PC-9 (cell line): Measurements from ENCODE around the gene ELK3. TPM values are rescaled to one million over a fixed set of nuclear protein-coding genes. Genes with fewer than 3 reads are reported as not detected.

Experiments used
- BruUV-seq: library from RNA; stranded (reverse); fragments of 400-500 nt; replicated peaks from 2 replicates; lab custom pipeline; 2021; lab: Mats Ljungman, UMichigan
- CTCF ChIA-PET: fragments of 300-600 bp; sonication (Branson Sonifier 250); formaldehyde crosslinking; loops from one replicate; lab custom pipeline; 2022; ENCODE audit warnings: antibody characterized with exemption; lab: Charles Lee
- POLR2A ChIA-PET: fragments of 300-600 bp; sonication (Branson Sonifier 250); formaldehyde crosslinking; loops from one replicate; lab custom pipeline; 2022; ENCODE audit warnings: antibody characterized with exemption; ENCODE audit not compliant: unreplicated experiment; lab: Charles Lee
- DNase-seq, 2 experiments: peaks; one replicate each; pipeline versions ENCODE4 v3.0.0 to v3.0.0-alpha.2; 2015 to 2022; ENCODE audit warnings: mixed read lengths in 1 of 2
- H2AFZ ChIP-seq: fragments of 200-600 bp; sonication (generic); 2 replicates; pipeline ENCODE4 v1.8.1; 2017; ENCODE audit warnings: antibody characterized with exemption
- H3F3A ChIP-seq: fragments of 200-600 bp; sonication (generic); 2 replicates; pipeline ENCODE4 v1.8.1; 2017; ENCODE audit warnings: antibody characterized with exemption, mild to moderate bottlenecking, low read depth; ENCODE audit not compliant: insufficient read depth
- H3K27ac ChIP-seq: fragments of 200-600 bp; sonication (generic); 2 replicates; pipeline ENCODE4 v1.6.1; 2016; ENCODE audit warnings: mixed run types
- H3K27me3 ChIP-seq: fragments of 200-600 bp; sonication (generic); 2 replicates; pipeline ENCODE4 v1.6.1; 2016; ENCODE audit warnings: low read depth, mixed run types; ENCODE audit not compliant: insufficient read depth
- H3K36me3 ChIP-seq: fragments of 200-600 bp; sonication (generic); 2 replicates; pipeline ENCODE4 v1.6.1; 2016; ENCODE audit warnings: low read depth, mixed run types
- H3K4me1 ChIP-seq: fragments of 200-600 bp; sonication (generic); replicated peaks from 2 replicates; pipeline ENCODE4 v1.6.1; 2016; ENCODE audit warnings: mixed run types; ENCODE audit not compliant: insufficient read depth
- H3K4me2 ChIP-seq: fragments of 200-600 bp; sonication (generic); 2 replicates; pipeline ENCODE4 v1.6.1; 2017; ENCODE audit warnings: mixed run types
- H3K4me3 ChIP-seq: fragments of 200-600 bp; sonication (generic); 2 replicates; pipeline ENCODE4 v1.6.1; 2016; ENCODE audit warnings: mixed run types
- H3K79me2 ChIP-seq: fragments of 200-600 bp; sonication (generic); 2 replicates; pipeline ENCODE4 v1.6.1; 2017; ENCODE audit warnings: low read depth, mixed run types
- H3K9me2 ChIP-seq: fragments of 200-600 bp; sonication (generic); 2 replicates; pipeline ENCODE4 v1.8.1; 2017; ENCODE audit warnings: mild to moderate bottlenecking; ENCODE audit not compliant: insufficient read depth
- H3K9me3 ChIP-seq: fragments of 200-600 bp; sonication (generic); 2 replicates; pipeline ENCODE4 v1.8.1; 2016; ENCODE audit warnings: low read depth; ENCODE audit not compliant: insufficient read depth
- H4K20me1 ChIP-seq: fragments of 200-600 bp; sonication (generic); 2 replicates; pipeline ENCODE4 v1.8.1; 2017; ENCODE audit not compliant: insufficient read depth
- EZH2 ChIP-seq: fragments of 200-600 bp; sonication (generic); IDR thresholded peaks from 2 replicates; pipeline ENCODE4 v1.8.0; 2017; ENCODE audit warnings: antibody characterized with exemption, low read depth
- intact Hi-C: fragments of 100-400 bp; cut with micrococcal nuclease; formaldehyde crosslinking; loops from one replicate; pipeline ENCODE4 v1.10.0; 2022; ENCODE audit not compliant: unreplicated experiment
- total RNA-seq: library from RNA; stranded (reverse); gene quantifications from 2 replicates; pipeline ENCODE4 v1.2.3, GENCODE V29; 2021
- TF ChIP-seq, protein P1 (sequence below): fragments of 200-600 bp; sonication (generic); conservative IDR thresholded peaks from 2 replicates; pipeline ENCODE4 v1.6.1; 2017; ENCODE audit warnings: mixed run types, antibody characterized with exemption, mild to moderate bottlenecking, moderate library complexity

Gene ELK3
- total RNA-seq, 1 experiment from 2014 or later: 52.3 TPM

DNA sequence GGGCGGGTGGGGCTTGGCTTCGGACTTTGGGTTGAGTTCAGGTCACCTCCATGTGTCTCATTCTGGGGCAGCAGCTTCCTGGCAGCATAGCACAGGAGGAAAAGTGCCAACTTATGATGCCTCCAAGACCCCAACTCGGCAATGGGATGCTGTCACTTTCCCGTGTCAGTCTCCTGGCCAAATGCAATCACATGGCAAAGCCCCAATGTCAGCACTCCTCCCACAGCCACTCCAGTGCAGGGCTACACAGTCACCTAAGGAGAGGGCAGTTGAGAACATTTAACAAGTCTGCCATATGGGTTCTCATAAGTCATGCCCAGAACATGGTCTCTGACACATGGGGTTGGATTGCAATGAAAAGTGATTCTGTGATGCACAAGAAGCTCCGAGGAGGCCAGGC, 26.7 kb downstream of the ELK3 start:
- Histone ChIP-seq H3K4me3 (0 out of 2 replicates have a peak overlapping the region, but pooled peaks have one; percentile 41), H3F3A (peaks cover 43% of the 10 kb centered on the region), H3K27me3 (no peaks in the 10 kb centered on the region), H3K9me3 (no peaks in the 10 kb centered on the region), H3K4me2 (no peak overlapping the region; the same call in 1 of the 2 replicates), H3K27ac (peak overlapping the region; percentile 100), H3K79me2 (peaks cover 86% of the 10 kb centered on the region), H3K36me3 (peaks cover 27% of the 10 kb centered on the region), H3K4me1 (peaks cover 50% of the 10 kb centered on the region), H2AFZ (no peak overlapping the region), H3K9me2 (no peaks in the 10 kb centered on the region), H4K20me1 (peaks cover 6% of the 10 kb centered on the region)
- no peak for DNase-seq
- CTCF ChIA-PET: no interaction called here
- no TSS peak for BruUV-seq
- POLR2A ChIA-PET: no interaction called here
- intact Hi-C loops: no loop called here
- TF ChIP-seq, protein P1, sequence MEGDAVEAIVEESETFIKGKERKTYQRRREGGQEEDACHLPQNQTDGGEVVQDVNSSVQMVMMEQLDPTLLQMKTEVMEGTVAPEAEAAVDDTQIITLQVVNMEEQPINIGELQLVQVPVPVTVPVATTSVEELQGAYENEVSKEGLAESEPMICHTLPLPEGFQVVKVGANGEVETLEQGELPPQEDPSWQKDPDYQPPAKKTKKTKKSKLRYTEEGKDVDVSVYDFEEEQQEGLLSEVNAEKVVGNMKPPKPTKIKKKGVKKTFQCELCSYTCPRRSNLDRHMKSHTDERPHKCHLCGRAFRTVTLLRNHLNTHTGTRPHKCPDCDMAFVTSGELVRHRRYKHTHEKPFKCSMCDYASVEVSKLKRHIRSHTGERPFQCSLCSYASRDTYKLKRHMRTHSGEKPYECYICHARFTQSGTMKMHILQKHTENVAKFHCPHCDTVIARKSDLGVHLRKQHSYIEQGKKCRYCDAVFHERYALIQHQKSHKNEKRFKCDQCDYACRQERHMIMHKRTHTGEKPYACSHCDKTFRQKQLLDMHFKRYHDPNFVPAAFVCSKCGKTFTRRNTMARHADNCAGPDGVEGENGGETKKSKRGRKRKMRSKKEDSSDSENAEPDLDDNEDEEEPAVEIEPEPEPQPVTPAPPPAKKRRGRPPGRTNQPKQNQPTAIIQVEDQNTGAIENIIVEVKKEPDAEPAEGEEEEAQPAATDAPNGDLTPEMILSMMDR: no peak
- no peak for TF ChIP-seq EZH2

DNA sequence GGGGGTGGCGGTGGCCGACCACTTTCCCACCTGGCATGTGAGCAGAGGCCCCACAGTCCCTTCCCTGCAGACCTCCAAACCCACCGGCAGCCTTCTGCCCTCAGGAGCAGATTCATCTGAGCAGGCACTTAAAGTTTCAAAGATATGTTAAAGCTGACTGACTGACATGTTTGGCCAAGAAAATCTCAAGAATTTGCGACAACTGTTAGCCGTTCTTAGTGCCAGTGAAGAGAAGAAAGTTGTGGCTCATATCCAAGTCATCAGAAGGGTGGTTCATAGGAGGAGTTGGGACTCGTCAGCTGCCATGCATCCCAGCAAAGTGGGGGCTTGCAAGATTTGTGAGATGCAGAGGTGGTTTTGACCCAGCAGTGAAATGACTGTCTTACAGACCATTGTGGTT, 27.2 kb downstream of the ELK3 start:
- CTCF ChIA-PET: no interaction called here
- peaks cover 45% of the 10 kb centered on the region for H3K4me1 ChIP-seq
- no peak for TF ChIP-seq EZH2
- TF ChIP-seq, protein P1: no peak
- BruUV-seq: no TSS peak
- no peak for DNase-seq
- H3F3A ChIP-seq: peaks cover 43% of the 10 kb centered on the region
- POLR2A ChIA-PET: no interaction called here
- peaks cover 85% of the 10 kb centered on the region for H3K79me2 ChIP-seq
- H3K9me3 ChIP-seq: no peaks in the 10 kb centered on the region
- no peaks in the 10 kb centered on the region for H3K27me3 ChIP-seq
- peaks cover 6% of the 10 kb centered on the region for H4K20me1 ChIP-seq
- H3K4me2 ChIP-seq: no peak overlapping the region
- intact Hi-C loops: no loop called here
- no peak overlapping the region for H2AFZ ChIP-seq
- H3K36me3 ChIP-seq: peaks cover 32% of the 10 kb centered on the region
- H3K4me3 ChIP-seq: no peak overlapping the region
- no peaks in the 10 kb centered on the region for H3K9me2 ChIP-seq
- no peak overlapping the region for H3K27ac ChIP-seq

DNA sequence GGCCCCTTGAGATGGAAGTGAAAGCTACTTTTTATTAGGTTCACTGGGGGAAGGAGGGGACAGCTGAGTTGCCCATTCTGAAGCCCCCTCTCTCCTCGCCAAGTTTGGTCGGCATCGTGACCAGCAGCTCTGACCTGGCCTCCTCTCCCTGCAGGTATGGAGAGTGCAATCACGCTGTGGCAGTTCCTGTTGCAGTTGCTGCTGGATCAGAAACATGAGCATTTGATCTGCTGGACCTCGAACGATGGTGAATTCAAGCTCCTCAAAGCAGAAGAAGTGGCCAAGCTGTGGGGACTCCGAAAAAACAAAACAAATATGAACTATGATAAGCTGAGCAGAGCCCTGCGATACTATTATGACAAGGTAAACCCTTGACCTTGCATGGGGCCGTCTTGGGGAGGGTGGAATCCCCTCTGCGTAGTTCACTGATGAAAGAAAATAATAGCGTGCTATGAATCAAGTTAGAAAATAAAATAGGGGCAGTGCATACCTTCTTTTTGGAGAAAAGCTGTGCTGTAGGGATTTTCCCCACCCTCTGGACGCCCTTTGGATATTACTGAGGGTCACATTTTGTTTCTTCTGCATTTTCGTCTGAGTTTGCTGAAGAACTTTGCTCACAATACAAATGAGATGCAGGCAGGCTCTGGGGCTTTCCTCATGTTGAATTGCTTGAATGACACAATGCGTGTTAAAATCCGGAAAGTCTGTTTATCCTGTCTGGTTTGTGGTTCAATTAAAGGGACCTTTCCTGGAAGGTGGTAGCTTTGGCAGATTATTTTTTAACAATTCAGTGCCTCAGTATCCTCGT, 29.4 kb downstream of the ELK3 start:
- intact Hi-C loops: no loop called here
- H3K9me3 ChIP-seq: no peaks in the 10 kb centered on the region
- peaks cover 18% of the 10 kb centered on the region for H4K20me1 ChIP-seq
- no peak for DNase-seq
- no peak overlapping the region for H3K4me3 ChIP-seq
- BruUV-seq: no TSS peak
- no peak overlapping the region for H3K27ac ChIP-seq
- no peaks in the 10 kb centered on the region for H3K27me3 ChIP-seq
- peaks cover 21% of the 10 kb centered on the region for H3F3A ChIP-seq
- TF ChIP-seq EZH2: no peak
- TF ChIP-seq, protein P1: no peak
- H2AFZ ChIP-seq: no peak overlapping the region
- H3K79me2 ChIP-seq: peaks cover 81% of the 10 kb centered on the region
- peaks cover 31% of the 10 kb centered on the region for H3K36me3 ChIP-seq
- peaks cover 24% of the 10 kb centered on the region for H3K4me1 ChIP-seq
- no peaks in the 10 kb centered on the region for H3K9me2 ChIP-seq
- ChIA-PET POLR2A (no interaction called here), CTCF (no interaction called here)
- H3K4me2 ChIP-seq: no peak overlapping the region
